NCI-H2081 treated with DMSO at 0.1 percent for 48 hours (cell line): Measurements from ENCODE around the gene APC2.
A peak's percentile ranks its signal among the peaks of the same experiment; 100 is the strongest.
"Not testable (repeated sequence)": the region's sequence is repeated elsewhere in the genome, so short reads cannot be mapped to it uniquely, and the experiment has no call there.

ENCODE experiments used
- DNase-seq: peaks from one replicate; lab custom pipeline; 2025; lab: John Stamatoyannopoulos, UW

Gene APC2

DNA sequence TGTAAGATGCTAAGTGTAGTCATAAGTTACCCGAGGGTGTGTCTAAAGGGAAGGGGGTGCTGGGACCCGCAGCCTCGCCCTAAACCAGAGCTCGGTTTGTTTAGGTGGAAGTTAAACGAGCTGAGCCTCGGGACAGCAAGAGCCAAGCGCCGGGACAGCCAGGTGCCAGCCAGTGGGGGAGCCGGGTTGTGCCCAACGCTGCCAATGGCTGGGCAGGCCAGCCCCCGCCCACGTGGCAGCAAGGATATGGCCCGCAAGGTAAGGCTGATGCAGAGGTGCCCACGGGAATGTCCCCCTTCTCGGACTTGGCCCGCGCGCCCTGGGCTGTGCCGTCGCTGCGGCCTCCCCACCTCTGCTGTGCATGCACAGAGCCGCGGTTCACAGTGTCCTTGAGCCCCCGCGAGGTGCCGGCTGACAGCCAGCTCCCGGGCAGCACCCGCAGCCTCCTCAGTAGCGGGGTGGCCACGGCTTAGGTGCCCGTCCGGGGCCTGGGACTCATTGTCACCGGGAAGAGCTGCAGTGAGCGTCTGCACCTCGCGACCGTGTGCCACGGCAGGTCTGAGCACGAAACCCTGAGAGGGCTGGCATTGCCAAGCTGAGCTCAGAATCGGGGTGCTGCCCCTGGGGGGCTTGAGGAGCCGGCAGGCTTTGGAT lies 21.1 kb upstream of the APC2 start:
- no peak for DNase-seq

DNA sequence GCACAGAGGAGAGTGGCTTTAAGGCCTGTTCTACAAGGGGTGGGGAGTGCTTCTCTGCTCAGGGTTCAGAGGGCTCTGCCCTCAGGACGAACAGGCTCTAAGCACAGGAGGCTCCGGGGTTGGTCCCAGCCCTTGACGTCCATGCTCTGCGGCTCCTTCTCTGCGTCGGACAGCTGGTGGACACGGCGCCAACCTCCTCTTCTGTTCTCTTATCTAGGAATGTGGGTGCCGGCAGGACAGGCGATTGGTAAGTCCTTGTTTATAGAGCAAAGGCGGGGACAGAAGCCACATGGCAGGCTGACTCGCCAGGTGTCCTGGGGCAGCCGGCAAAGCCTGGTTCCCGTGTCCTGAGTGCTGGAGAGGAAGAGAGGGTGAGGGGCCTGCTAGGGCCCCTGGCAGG lies 20.2 kb upstream of the APC2 start:
- no peak for DNase-seq

DNA sequence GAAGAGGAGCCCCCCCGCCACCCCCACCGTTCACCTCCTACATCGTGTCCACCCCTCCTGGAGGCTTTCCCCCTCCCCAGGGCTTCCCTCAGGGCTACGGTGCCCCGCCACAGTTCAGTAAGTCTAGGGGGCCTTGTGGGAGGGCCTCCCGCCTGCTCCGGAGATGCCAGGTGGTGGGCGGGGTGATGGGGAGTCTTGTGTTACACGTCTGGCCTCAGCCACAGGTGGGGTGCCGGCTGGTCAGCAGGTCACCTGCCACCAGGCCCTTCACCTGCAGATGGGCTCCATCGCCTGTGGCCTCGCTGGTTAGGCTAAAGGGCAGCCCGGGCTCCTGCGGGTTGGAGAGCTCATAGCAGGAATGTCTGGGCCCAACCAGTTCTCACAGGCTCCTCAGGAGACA lies 19.7 kb upstream of the APC2 start:
- DNase-seq: no peak

DNA sequence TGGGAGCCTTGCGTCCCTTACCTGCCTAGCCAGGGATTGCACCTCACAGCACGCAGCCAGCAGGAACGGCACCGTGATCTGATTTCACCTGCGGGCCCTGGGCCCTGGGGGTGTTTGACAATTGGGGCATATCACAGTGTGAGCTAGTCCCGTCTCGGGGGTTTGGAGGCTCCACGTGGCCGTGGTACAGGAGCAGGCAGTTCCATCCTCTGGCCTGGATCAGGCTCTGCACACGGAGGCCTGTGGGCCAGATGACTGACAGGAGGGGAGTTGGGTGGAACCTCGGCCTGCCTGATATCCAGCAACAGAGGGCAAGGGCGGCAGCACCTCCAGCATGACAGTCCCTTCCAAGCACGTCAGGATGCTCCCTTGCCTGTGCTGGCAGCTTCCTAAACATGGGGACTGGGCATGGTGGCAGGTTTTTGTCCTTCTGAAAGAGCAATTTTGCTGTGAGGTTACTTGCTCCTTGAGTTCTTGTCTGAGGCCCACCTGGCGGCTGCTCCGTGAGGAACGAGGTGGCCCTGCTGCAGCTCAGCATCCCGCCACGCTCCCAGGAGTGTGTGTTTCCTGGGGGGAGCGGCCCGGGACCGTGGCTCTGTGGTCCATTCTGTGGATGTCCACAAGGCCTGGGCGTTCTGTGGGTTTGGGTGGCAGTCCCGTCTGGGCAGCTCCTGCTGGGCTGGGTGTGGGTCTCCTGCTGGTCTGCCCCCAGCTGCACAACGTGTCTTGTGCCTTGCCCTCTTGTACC lies 18.0 kb upstream of the APC2 start:
- no peak for DNase-seq

DNA sequence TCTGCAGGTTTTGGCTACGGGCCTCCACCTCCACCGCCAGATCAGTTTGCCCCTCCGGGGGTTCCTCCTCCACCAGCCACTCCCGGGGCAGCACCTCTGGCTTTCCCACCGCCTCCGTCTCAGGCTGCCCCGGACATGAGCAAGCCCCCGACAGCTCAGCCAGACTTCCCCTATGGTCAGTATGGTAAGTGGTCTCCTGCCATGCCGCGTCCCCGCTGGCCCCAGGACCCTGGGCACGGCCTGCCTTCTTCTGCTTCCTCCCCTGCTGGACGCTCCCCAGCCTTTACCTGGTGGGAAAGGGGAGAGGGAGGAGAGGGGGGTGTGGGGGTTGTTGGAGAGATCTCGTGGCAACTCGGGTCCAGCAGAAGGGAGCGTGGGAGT lies 17.4 kb upstream of the APC2 start:
- DNase-seq: no peak

DNA sequence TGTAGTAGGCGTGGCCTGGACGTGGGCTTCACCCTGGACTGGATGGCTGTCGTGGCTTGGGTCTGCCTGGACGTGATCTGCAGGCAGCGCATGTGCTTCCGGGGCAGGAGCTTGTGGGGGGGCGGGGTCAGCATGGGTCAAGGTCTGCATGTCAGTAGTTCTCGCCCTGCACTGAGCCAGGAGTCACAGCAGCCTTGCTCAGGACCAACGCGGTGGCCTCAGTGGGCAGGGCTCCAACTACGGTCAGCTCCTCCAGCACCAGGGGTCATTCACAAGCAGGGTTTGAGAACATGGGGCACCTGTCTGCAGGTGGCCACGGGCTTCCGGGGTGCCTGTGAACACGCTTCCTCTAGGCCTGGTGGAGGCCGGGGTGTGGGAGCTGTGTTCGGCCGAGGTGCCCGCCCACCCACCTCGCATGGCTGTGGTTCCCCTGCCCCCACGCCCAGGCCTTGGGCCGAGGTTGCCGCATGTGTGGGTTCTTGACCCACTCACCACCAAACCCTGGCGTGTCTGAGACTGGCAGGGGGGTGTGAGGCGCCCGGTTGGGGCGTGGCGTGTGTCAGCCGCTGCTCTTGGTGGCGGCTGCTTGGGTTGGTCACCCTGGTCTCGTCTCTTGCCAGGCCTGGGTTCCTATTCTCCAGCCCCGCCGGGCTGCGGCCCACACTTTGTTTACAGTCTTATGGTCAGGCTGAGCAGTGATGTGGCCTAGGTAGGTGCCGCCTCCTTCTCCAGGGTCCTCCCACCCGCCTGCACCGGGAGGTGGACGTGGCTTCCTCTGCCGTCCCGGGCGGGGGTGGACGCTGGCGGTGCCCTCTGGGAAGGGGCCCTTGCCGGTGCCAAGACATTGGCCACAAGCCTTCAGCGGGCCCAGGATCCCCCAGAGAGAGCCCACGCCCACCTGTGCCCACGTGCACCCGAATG lies 16.5 kb upstream of the APC2 start:
- no peak for DNase-seq

DNA sequence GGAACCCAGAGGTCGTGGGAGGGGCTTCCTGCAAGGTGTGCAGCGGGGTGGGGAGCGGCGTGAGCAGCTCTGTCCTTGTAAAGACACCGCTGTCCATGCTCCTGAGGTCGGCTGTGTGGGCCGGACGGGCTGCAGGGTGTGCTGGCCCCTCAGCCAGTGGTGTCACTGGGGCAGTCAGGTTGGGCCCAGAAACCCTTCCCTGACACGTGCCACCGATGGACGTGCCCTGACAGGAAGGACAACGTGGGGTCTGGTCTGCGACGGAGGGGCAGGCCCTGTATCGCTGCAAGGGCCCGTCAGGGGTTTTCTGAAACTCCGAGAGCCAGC lies 15.9 kb upstream of the APC2 start:
- no peak for DNase-seq

DNA sequence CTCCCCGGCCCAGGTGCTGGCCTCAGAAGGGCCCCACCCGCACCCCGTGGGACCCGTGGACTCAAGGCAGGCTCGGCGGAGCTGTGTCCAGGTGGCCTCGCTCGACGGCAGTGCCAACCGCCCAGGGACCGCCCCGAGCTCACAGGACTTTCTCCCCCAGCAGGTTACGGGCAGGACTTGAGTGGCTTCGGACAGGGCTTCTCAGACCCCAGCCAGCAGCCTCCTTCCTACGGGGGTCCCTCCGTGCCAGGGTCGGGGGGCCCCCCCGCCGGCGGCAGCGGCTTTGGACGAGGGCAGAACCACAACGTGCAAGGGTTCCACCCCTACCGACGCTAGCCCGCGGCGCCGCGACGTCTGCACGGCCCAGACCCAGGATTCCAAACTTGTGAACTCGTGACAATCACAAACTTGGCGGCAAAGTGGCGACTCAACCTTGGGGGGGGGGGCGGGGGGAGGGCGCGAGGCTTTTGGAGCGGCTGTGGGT lies 15.3 kb upstream of the APC2 start:
- DNase-seq: no peak

DNA sequence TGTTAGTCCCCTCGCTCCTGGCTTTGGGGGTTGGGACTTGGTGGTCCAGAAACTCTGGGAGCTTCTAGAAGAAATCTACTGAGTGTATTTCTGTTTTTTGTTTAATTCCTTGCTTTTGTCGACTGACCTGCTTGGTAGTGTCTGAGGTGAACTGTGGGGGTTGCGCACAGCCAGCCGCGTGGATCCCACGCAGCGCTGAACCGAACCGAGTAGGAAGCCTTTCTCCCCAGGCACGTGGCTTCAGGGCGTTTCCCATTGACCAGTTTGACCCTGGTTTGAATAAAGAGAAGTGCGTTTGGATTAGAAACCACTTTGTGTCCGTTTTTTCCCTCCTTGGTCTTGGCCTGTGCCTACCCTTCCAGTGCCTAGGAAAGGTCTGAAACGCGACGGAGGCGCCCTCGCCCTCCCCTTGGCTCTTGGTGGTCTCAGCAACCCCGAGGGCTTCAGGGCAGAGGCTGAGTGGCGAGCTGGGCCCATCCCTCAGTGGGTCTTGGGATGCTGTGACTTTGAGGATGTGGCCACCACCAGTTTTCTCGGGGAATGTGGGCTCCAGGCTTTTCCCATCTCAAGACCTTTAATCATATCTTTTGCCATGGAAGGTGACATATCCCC lies 14.4 kb upstream of the APC2 start:
- DNase-seq: no peak

DNA sequence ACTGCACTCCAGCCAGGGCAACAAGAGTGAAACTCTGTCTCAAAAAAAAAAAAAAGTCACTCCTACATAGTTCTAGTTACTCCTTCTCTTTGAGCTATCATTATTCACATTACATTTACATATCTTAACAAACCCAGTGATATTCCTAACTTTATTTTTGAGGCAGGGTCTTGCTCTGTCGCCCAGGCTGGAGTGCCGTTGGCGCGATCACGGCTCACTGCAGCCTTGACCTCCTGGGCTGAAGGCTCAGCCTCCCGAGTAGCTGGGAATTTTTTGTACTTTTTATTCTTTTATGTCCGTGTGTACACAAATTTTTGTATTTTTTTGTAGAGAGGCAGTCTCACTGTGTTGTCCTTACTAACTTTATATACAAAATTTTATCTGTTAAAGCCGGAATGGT lies 12.3 kb upstream of the APC2 start:
- DNase-seq: no peak

DNA sequence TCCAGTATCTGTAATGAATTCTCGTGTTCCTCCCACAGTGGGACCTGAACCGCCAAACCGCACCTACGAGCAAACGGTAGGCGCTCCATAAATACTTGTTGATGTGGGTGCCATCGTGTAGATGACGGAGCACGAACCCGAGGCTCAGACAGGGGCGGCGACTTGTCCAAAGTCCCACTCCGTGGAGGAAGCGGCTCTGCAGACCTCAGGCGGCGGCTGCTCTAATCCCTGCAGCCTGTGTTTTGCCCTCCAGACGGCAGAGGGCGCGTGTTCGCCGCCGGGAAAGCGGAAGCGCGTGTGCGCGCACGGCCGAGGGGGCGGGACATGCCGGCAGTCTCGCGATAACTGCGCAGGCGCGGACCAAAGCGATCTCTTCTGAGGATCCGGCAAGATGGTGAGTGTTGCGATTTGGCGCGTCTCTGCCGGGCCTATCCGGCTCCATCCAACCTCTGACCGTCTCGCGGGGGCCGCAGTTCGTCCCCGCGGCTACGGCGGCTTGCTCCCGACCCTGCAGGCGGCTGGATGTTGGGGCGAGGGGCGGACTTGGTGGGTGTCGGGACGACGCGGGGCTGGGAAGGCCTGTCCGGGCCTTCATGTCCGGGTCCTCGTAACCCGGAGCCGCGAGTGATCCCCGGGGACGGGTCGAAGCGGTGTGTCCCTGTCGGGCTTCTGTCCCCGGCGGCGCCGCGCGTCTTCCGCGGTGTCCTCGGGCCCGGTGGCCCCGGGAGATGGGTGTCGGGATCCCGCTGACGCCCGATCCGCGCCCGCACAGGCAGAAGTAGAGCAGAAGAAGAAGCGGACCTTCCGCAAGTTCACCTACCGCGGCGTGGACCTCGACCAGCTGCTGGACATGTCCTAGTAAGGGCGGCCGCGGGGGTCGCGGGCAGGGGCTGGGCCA lies 11.6 kb upstream of the APC2 start, which contains the start of gene RPS15:
Gene RPS15 (plus strand): TSS at position 362 of the 898 bp plus-strand sequence. CDS start 30 bp downstream, at position 392.
- peak; percentile 70 for DNase-seq

DNA sequence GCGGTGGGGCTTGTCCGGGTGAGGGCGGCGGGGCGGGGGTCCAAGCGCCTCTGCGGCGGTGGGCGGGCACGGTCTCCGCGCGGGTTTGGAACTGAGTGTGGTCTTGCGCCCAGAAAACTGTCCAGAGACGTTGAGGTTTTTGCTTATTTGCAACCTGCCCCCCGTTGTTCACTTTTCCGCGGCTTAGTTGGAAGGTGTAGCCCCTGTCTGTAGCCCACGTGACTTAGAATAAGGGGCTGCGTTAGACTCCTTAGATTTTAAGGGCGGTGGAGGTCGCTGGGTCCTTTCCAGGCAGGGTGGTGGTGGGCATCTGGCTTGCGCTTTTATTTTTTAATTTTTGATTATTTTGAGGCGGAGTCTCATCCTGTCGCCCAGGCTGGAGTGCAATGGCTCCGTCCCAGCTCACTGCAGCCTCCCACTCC lies 11.0 kb upstream of the APC2 start:
- no peak for DNase-seq

DNA sequence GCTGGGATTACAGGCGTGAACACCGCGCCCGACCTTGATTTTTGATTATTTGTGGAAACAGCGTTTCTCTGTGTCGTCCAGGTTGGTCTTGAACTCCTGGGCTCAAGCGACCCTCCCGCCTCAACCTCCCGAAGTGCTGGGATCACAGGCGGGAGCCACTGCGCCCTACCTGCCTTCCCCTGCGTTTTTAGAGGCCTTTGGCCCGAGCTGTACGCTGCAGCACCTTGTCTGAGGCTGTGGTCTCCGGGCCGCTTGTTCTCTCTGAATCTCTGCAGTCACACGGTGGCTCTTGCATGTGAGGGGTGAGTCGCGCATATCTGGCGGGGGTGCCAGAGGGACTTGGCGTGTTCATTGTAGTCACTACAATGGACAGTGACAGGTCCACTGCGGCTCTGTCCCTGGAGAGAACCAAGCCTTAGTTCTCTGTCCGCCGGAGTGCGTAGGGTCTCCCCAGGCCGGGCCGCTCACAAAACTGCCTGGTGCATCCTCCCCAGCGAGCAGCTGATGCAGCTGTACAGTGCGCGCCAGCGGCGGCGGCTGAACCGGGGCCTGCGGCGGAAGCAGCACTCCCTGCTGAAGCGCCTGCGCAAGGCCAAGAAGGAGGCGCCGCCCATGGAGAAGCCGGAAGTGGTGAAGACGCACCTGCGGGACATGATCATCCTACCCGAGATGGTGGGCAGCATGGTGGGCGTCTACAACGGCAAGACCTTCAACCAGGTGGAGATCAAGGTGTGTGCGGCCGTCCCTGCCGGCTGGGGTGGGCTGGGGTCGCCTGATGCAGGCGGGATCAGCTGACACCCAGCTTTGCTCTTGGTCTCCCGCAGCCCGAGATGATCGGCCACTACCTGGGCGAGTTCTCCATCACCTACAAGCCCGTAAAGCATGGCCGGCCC lies 10.2 kb upstream of the APC2 start:
- not testable (repeated sequence) for DNase-seq

DNA sequence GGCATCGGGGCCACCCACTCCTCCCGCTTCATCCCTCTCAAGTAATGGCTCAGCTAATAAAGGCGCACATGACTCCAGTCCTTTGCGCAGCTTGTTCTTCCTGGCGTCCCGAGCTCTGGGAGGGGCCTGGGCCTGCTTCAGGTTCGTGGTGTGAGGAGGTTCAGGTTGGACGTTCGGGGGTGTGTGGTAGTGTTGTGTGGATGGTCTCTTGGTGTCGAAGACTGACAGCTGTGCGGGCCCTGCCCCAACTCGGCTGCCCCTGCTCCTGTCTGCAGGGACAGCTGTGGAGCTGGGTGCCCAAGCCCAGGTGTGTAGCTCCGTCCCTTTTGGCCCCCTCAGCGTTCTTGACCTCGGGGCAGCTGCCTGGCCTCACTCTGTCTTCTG lies 9.5 kb upstream of the APC2 start:
- no peak for DNase-seq

DNA sequence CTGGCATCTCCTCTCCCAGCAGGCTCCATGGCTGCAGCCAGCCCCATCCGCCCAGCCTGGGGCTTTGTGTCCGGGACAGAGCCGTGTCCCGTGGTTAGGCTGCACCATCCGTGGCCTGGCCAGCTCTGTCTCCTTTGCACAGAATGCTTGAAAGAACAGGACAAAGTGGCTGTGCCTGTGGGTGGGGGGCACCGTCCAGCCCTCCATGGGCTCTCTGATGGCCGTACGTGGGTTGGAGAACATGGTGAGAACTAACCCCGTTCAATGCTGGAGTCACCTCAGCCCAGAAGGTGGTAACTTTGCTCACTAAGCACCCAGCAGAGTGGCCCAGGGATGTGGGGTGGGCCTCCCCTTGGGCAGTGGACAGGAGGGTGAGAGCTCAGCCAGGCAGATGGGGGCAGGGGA lies 8.9 kb upstream of the APC2 start:
- DNase-seq: no peak

DNA sequence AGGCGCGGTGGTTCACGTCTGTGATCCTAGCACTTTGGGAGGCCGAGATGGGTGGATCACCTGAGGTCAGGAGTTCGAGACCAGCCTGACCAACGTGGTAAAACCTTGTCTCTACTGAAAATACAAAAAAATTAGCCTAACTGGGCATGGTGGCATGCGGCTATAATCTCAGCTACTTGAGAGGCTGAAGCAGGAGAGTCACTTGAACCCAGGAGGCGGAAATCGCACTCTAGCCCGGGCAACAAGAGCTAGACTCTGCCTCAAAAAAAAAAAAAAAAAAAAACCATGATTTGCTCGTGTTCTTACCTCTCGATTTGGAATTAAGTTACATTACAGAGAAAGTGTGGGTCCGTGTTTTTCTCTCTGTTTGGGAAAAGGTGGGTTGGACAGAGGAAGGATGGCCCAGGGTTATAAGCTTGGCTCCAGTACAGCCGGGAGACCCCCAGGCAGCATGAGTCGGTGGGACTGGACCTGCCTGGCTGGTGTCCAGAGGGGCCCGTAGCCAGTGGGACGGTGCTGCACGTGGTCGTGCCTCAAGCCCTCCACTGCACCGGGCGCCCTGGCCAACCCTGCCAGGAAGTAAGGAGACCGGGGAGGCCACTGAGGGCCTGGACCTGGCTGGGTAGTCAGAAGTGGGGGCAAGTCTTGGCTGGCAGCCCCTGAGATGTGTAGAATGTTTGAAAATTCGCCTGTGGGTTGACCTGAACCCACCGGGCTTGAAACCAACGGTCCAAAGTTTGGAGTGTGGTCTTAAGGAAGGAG lies 8.1 kb upstream of the APC2 start:
- DNase-seq: no peak

DNA sequence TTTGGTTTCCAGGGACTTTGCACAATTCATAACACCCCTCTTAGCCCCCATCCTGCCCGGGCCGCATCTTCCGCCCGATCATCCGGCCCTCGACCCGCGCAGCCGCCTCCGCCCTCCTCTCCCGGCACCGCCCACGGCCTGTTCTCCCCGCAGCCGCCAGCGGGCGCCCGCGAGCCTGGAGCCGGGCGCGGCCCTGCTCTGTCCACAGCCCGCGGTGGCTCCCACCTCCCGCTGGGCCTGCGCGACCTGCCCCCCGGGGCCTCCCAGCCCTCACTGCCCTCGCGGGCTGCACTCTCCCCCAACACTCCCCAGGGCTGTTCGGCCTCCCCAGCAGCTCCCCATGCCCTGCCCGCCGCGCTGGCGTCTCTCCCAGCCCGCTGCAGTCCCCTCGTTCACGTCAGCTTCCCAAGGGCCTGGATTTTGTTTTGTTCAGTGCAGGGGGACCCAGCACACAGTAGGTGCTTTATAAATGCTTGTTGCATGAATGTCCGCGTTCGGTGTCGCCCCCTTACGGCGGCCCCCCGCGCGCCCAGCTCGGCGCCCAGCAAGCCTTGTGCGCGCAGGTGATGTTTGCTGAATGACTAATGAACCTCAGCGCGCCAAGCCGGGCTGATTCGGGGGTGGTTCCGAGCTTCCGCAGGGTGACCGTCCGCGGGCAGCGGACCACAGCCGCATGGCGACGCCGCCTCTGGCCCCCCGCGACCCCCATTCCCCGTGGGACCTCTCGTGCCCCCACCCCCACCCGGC lies 4.6 kb upstream of the APC2 start:
- DNase-seq: peak; percentile 0

DNA sequence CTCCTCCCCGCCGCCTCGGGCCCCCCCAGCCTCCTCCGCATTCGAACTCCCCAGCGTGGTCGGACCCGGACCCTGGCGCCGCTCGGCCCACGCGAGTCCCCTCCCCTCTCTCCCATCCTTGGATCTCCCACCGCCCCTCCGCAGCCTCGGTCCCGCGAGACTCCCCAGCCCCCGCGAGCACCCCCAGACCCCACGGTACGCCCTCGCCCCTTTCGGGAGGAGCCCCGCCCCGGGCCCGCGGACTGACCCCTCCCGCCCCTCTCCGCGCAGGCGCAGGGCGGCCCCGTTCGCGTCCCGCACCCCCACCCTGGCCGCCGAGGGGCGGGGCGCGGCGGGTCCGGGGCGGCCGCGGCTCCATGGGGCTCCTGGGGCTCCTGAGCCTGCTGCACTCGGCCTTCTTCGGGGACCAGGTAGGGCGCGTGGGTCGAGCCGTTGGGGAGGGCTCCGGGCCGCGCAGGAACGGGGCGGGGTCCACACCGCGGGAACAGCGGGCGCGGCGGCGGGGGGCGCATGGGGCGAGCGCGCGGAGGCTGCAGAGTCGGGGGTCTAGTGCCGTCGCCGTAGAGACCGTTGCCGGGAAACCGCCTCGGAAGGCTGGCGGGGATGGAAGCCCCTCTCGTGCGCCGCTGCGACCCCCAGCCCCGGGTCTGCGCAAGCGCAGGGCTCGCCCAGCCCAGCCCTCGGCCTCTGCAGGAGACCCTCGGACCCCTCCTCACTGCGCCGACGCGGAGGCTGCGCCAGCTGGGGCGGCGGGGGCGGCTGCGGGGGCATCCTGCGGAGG lies 3.8 kb upstream of the APC2 start:
- DNase-seq: no peak
